Measurements from ENCODE around the gene ARSI.

ARSI gene

GRCh38 chr5:150343994-150344631 lies 41.4 kb upstream of the ARSI start:
- H3K27ac ChIP-seq = peak overlapping the region; percentile 43
- TF ChIP-seq, protein P1, sequence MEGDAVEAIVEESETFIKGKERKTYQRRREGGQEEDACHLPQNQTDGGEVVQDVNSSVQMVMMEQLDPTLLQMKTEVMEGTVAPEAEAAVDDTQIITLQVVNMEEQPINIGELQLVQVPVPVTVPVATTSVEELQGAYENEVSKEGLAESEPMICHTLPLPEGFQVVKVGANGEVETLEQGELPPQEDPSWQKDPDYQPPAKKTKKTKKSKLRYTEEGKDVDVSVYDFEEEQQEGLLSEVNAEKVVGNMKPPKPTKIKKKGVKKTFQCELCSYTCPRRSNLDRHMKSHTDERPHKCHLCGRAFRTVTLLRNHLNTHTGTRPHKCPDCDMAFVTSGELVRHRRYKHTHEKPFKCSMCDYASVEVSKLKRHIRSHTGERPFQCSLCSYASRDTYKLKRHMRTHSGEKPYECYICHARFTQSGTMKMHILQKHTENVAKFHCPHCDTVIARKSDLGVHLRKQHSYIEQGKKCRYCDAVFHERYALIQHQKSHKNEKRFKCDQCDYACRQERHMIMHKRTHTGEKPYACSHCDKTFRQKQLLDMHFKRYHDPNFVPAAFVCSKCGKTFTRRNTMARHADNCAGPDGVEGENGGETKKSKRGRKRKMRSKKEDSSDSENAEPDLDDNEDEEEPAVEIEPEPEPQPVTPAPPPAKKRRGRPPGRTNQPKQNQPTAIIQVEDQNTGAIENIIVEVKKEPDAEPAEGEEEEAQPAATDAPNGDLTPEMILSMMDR (conservative IDR thresholded peaks at IDR 0.05) = no peak
- TF ChIP-seq ZFX (IDR thresholded peaks at IDR 0.05) = no peak

- TF ChIP-seq, protein P1 (conservative IDR thresholded peaks at IDR 0.05) = no peak
- TF ChIP-seq ZFX (IDR thresholded peaks at IDR 0.05) = no peak
Measured at GRCh38 chr5:150342583-150342982, 39.9 kb upstream of the ARSI start.

GRCh38 chr5:150341989-150342388 lies 39.3 kb upstream of the ARSI start:
- no peak overlapping the region for H3K27ac ChIP-seq
- TF ChIP-seq ZFX (IDR thresholded peaks at IDR 0.05) = no peak
- TF ChIP-seq, protein P1 (conservative IDR thresholded peaks at IDR 0.05) = no peak

More at GRCh38 chr5:150342583-150342982, 39.9 kb upstream of the ARSI start:
- H3K27ac ChIP-seq = no peak overlapping the region

DNA sequence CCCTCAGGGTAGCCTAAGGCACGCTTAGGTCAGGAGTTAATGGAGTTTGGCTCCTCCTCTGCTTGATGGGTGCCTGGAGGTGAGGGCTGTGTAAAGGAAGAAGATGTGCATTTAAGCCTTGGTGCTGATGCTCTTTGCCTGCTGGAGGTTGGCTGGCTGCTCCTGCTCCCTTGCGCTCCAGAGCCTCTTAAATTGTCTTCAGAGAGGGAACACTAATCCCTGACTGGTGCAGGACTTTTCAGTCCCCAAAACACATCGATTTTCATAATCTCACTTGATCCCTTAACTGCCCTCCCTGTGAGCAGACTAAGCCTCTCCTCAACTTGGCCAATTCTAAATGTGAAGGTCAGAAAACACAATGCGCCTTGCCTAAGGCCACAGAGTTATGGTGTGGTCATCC lies 38.6 kb upstream of the ARSI start:
- TF ChIP-seq ZFX (IDR thresholded peaks at IDR 0.05) = no peak
- TF ChIP-seq, protein P1 (conservative IDR thresholded peaks at IDR 0.05) = no peak
- H3K27ac ChIP-seq = no peak overlapping the region

GRCh38 chr5:150340614-150341255 lies 38.0 kb upstream of the ARSI start:
- H3K27ac ChIP-seq = no peak overlapping the region
- TF ChIP-seq, protein P1 (conservative IDR thresholded peaks at IDR 0.05) = no peak
- no peak for TF ChIP-seq ZFX (IDR thresholded peaks at IDR 0.05)

- no peak overlapping the region for H3K27ac ChIP-seq
- TF ChIP-seq, protein P1 (conservative IDR thresholded peaks at IDR 0.05) = no peak
- TF ChIP-seq ZFX (IDR thresholded peaks at IDR 0.05) = no peak
Measured at GRCh38 chr5:150339841-150340240, 37.1 kb upstream of the ARSI start.

GRCh38 chr5:150339165-150339564 lies 36.5 kb upstream of the ARSI start:
- H3K27ac ChIP-seq = no peak overlapping the region

More at GRCh38 chr5:150339165-150339564, 36.5 kb upstream of the ARSI start:
- TF ChIP-seq, protein P1 (conservative IDR thresholded peaks at IDR 0.05) = no peak
- TF ChIP-seq ZFX (IDR thresholded peaks at IDR 0.05) = no peak
